ENCODE measurements around the gene OOSP1. TPM values are rescaled to one million over a fixed set of nuclear protein-coding genes. Genes with fewer than 3 reads are reported as not detected.

OOSP1 gene
- polyA plus RNA-seq, 1 donor: not detected

Other genes starting within 250 kb of the OOSP1 start
- gene OR10V1, start 224.6 kb upstream of the OOSP1 start, polyA plus RNA-seq (ENCODE audit: insufficient read length): not detected
- gene STX3, start 183.1 kb upstream of the OOSP1 start, polyA plus RNA-seq (ENCODE audit: insufficient read length): 4.7 TPM
- gene MRPL16, start 127.7 kb upstream of the OOSP1 start, polyA plus RNA-seq (ENCODE audit: insufficient read length): 31.6 TPM
- gene CBLIF, start 92.9 kb upstream of the OOSP1 start, polyA plus RNA-seq (ENCODE audit: insufficient read length): not detected
- 0.23 TPM for gene TCN1, start 71.9 kb upstream of the OOSP1 start, polyA plus RNA-seq (ENCODE audit: insufficient read length)
- gene OOSP3, start 59.6 kb upstream of the OOSP1 start, polyA plus RNA-seq (ENCODE audit: insufficient read length): not detected
- gene OOSP4A, start 25.6 kb downstream of the OOSP1 start, polyA plus RNA-seq (ENCODE audit: insufficient read length): not detected
- gene OOSP4B, start 78.7 kb downstream of the OOSP1 start, polyA plus RNA-seq (ENCODE audit: insufficient read length): not detected
- not detected for gene OOSP2, start 102.0 kb downstream of the OOSP1 start, polyA plus RNA-seq (ENCODE audit: insufficient read length)
- 0.80 TPM for gene MS4A3, start 118.2 kb downstream of the OOSP1 start, polyA plus RNA-seq (ENCODE audit: insufficient read length)
- gene MS4A2, start 150.2 kb downstream of the OOSP1 start, polyA plus RNA-seq (ENCODE audit: insufficient read length): 0.37 TPM
- gene MS4A6A, start 244.7 kb downstream of the OOSP1 start, polyA plus RNA-seq (ENCODE audit: insufficient read length): 17.6 TPM

Data from forelimb muscle (tissue), 1 donor.